Stimulated activated CD4-positive, alpha-beta T cell treated with anti-CD3 and anti-CD28 coated beads, Interleukin-15, amount 100 ng/mL, for 1 hour (primary cell): ENCODE measurements around the gene TTC7B.

Experiments used
- DNase-seq, 2 donors: peaks; one replicate each; pipeline ENCODE4 v3.0.0-alpha.2; 2020; ENCODE audit warnings: low read depth in 1 of 2, low spot score in 1 of 2

TTC7B gene

DNA sequence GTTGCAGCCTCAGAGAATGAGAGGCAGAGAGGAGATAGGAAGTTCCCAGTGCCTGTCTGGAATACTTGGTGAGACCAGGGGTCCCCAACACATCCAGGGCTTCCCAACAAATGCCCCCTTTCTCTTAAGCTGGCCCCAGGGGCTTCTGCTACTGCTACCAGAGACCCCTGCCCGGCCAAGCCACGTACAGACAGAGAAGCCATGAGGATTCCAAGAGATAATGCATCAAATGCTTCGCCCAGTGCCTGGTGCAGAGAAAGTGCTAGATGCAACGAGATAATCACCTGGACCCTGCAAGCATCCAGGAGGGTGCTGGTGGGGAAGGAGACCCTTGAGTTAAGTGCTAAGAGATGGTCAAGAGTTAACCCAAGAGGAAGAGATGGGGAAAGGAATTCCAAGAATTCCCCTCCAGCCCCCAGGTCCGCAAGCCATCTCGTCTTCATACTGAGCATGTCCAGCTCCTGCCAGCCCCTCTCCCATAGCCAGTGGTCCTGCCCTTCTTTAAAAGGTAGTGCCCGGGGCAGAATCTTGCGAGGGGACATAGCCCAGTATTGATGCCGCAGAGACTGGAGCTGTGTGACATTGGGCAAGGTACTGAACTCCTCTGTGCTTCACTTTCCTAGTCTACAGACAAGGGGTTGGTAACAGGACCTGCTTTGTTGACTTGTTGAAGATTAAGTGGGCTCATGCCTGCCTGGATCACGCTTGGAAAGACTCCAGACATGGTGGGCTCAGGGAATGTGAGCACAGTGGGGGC, 316.1 kb downstream of the TTC7B start:
- no peak for DNase-seq

DNA sequence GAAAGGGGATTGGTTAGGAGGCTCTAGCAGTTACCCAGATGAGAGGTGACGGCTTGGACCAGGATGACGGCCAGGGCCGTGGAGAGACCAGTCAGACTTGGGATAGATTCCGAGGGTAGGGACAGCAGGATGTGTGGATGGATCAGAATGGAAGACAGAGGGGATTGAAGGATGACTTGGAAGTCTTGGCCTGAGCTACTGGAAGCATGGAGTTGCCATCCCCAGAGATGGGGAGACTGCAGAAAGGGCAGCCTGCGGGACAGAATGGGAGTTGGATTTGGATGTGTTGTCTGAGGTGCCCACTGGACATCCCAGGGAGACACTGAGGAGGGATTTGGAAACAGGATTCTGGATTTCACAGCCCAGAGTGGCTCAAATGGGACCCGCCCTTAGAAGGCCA, 317.1 kb downstream of the TTC7B start:
- DNase-seq, result no peak

DNA sequence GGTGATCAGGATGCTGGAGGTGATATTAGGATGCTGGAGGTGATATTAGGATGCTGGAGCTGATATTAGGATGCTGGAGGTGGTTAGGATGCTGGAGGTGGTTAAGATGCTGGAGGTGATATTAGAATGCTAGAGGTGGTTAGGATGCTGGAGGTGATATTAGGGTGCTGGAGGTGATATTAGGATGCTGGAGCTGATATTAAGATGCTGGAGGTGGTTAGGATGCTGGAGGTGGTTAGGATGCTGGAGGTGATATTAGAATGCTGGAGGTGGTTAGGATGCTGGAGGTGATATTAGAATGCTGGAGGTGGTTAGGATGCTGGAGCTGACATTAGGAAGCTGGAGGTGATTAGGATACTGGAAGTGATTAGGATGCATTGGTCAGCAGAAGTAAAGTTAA, 318.0 kb downstream of the TTC7B start:
- DNase-seq, result no peak

DNA sequence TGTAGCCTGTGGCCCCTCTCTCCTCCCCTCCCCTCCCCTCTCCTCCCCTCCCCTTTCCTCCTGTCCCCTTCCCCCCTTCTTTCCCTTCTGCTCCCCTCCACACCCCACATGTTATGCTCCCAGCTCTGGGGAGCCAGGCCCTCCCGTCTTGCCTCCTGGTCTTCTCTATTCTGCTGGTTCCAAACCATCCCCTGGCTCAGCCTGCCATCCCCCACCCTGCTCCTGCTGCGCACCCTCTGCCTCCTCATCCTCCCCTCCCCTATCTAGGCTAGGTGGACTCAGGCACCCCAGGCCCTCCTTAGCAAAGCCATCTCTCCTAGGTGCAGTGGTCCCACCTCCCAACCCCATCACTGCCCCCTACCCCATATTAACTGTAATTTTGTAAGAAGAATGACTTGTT, 319.9 kb downstream of the TTC7B start:
- DNase-seq, result no peak

DNA sequence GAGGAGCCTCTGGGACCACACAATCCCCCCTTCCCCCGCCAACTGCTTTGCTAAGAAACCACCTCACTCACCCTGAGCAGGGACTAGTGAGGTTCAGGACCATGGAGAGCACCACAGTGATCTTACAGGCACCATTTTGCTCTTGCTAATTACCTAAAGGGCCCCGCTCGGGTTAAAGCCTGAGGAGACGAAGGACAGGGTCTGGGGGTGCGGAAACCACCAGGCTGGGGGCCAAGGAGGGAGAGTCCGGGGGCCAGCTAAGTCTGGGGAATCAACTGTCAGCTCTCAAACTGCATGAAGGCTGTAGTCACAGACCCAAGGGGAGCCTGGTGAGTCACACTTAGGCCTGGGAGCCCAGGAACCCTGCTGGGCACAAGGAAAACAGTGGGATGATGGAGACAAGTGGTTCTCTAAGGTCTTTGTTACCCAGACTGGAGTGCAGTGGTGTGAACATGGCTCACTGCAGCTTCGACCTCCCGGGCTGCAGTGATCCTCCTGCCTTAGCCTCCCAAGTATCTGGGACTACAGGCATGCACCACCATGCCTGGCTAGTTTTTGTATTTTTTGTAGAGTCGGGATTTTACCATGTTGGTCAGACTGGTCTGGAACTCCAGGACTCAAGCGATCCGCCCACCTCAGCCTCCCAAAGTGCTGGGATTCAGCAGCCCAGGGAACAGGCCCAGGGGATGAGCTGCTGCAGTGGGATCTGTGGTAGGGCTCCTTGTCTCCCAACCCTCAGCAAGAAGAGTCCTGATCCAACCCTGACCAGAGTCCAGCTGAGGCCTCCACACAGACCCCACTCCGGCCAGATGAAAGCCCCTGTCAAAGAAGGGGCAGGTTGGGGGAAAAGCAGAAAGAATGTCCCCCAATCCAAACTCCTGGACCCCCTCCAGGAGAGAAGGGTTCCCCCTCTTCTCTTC, 320.6 kb downstream of the TTC7B start:
- no peak for DNase-seq

DNA sequence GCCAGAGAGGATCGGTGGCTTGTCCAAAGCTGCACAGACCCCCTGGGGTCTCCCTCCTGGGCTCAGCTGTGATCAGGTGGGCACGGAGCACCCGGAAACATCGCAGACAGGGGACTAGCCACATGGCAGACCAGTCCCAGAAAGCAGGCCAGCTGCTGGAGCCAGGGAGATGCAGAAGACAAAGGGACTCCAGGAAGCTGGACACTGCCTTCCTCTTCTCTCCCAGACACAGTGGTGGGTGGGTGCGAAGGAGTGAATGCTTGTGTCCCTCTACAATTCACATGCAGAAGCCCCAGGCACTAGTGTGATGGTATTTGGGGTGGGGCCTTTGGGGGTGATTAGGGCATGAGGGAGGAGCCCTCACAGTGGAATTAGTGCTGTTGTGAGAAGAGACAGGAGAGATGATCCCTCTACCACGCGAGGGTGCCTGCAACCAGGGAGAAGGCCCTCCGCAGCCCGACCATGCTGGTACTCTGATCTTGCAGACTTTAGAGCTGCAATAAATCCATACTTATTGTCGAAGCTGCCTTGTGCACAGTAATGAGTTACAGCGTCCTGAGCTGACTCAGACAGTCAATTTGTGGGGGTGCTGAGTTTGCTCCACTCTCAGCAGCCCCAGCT, 324.2 kb downstream of the TTC7B start:
- DNase-seq, result no peak

DNA sequence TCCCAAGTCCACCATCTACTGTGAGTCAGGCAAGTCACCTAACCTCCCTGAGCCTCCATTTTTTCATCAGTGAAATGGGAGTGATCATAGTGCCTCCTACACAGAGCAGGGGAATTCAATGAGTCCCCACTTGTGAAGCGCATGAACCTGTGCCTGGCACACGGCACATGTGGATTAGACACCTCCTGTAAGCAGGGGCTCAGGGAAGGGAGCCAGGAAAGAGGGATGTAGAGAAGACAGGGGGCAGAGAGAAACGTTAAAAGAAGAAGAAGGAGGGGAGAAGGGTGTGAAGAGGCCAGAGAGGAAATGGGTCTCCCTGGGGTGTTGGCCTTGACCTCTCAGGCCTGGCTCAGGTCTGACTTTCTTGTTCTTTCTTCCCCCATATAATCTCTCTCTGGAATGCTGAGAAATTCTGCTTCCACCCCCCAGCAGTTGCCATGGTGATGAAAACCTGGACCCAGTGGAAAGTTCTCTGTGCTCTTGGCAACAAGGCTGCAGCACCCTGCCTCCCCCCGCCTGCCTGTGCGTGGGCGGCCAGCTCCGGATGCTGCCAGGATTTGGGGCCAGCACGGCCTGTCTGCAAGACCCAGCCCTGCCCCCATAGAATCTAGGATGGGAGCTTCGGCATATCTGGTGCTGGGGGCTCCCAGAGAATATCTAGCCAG, 324.9 kb downstream of the TTC7B start:
- DNase-seq, result no peak

DNA sequence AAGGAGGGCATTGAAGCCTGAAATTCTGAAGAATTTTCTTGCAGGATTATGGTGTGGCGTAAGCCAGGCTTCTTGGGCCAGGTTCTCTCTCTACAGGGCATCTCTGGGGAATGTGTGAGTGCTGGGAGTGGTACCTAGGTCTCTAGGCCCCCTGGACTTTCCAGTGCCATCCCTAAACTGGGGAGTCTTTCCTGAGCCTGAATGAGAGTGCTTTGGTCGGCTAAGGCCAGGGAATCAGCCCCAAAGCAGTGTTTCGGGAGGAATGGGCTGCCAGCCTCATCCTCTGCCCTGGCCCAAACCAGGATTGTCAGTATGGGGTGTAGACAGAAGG, 325.5 kb downstream of the TTC7B start:
- no peak for DNase-seq

DNA sequence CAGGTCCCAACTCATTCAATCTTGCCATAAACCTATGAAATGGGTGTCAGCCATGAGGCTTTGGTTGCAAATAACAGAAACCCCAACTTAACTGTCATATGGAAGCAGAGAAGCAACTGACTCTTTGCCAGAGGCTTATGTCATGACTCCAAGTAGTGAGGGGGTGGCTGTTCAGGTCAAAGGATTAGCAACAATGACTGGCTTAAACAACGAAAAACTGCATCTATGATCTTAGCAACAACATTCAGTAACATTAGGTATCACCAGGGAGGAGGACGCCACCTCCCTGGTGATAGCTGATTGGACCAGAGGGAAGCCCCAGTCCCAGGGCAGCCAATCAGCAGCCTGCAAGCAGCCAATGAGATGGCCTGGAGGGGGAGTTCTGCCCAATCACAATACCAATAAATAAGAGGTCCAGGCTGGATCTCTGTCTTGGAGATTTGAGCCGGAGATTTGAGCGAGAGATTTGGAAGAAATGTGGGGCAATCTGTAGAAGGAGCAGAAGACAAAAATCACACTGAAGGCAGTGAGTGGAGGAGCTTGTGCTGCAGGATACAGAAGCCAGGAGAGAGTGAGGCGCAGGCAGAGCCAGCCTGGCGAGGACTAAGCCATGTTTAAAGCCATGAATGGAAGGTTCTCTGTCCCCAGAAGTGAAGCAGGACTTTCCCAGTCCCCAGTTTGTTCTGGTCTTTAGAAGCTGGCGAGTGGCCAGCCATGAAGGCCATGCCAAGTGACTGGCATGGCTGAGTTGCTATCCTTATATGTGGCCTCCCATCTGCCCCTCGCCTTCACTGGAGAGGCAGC, 326.1 kb downstream of the TTC7B start:
- DNase-seq, result no peak

DNA sequence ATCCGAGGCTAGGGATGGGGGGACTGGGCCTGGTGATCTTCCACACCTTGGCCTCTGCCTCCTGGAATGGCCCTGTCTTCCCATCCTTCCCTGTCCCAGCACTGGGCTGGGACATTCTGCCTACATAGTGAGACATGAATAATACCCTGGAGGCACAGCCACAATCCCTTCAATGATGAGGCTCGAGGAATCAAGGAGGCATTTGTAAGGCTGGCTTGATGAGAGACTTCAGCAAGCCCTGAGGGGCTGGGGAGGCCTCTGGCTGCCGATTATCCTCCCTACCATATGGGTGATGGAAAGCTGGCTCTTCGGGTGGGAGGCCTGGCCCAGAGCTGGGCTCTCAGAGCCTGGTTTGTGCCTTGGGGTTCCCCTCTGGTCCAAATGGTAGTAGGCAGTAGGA, 326.9 kb downstream of the TTC7B start:
- DNase-seq, result no peak

DNA sequence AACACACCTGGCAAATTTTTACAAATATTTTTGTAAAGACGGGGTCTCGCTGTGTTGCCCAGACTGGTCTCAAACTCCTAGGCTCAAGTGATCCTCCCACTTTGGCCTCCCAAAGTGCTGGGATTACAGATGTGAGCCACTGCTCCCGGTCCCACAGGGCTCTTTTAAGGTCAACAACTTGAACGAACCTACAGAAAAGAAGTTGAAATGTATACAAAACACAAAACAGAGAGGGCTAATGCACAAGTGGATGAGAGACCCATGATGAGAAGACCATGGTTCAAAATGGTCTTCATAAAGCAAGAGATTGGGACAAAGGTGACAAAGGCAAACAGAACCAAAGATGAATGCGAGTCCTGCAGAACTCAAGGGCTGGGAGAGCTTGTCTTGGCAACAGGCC, 328.0 kb downstream of the TTC7B start:
- DNase-seq, result no peak

DNA sequence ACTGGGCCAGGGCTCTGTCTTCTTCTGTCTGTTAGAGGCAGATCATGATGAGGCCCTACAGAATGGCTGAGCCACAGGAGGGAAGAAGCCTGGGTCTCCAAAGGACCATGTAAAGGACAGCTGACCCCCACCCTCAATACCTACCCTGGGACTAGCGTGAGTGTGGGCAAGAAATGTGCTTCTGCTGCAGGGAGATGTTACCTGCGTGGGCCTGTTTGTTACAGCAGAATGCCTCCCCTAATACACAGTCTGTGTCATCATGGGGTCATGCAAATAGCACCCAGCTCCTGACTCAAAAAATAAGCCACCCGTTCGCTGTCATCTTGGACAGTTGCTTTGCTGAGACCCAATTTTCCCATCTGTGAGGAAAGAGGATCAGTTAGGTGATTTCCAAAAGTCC, 328.8 kb downstream of the TTC7B start:
- DNase-seq, result no peak

DNA sequence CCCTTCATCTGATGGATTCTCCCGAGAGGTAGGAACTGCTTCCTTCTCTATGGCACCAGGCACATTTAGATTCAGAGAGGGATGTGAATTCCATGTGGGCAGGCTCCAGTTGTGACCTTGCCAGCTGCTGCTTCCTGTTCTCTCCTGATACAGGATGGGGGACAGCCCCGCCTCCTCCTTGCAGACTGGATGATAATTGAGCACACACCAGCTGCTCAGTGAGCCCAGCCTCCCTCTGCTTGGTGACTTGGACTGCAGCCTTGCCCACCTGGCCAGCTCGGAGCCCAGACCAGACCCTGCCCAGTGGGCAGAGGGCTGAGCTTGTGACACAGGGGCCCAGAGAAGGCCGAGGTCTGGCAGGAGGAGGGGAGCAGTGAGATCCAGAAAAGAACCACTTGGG, 329.2 kb downstream of the TTC7B start:
- no peak for DNase-seq

DNA sequence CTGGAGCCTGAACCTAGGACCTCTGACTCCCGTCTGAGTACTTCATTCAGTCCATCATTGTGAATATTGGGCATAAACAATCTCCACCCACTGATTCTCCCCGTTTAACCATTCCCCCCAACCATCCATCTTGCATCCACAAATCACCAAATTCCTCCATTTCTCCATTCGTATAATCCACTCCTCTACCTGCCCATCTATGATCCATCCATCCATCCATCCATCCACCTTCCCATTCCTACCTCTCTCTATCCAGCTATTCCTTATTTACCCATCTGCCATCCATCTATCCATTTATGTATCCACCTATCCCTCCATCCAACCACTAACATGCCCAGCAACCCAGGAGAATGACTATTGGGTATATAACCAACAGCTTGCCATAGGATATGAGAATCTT, 331.9 kb downstream of the TTC7B start:
- DNase-seq, result no peak

DNA sequence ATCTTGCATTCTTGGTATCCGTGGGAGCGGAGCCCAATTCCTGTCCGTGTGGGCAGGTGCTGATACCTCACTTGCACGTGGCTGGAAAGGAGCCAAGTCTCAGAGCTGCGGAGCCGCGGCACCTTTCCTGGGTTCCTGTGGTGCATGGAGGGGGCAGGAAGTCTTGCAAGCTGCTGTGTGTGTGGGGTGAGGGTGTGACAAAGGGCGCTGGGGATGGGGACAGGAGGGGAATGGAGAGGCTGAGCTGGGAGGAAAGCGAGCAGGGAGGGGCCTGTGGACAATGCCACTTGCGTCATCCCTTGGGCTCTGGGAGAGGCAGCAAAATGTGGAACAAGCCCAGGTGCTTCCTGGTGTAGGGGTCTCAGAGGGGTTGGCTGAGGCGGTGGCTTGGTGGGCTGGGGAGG, 332.7 kb downstream of the TTC7B start:
- no peak for DNase-seq

DNA sequence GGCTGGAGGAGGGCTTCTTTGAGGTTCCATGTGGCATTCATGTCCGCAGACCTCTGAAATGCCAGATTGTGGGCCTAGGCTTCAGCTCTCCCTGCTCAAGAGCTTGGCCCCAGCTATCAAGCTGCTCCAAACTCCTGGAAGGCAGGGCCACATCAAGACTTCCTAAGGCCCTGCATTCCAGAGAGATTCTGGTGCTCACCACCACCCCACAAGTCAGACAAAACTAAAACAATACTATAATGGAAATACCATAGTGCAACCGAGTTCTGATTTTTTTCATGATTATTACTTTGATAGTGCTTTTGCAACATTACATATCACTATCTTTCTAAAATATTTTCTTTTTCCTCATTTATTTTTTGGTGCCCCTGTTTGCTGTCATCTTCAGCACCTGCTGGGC, 333.1 kb downstream of the TTC7B start:
- DNase-seq, result no peak

DNA sequence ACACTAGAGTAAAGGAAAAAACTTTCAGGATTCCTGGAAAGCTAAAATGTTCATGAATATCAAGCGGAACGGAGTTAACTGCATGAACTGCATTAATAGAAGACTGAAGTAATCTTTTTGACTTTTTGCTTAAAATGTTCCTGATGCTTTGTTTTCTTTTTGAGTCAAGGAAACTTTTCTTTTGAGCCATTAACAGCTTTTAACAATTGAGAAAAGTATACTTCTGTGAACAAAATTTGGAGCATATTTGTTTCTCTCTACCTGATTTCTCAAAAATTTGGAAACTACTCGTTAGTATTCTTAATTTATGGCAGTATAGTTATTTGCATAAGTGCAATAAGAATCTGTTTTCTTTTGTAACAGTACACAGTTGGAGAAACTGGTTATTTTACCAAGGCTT, 340.9 kb downstream of the TTC7B start:
- no peak for DNase-seq
